GM23248 (cell line): ENCODE measurements around the gene TRERF1. TPM values are rescaled to one million over a fixed set of nuclear protein-coding genes. Genes with fewer than 3 reads are reported as not detected.

ENCODE experiments used
- DNase-seq: peaks from one replicate; pipeline ENCODE4 v3.0.0-alpha.2; 2015
- H2AFZ ChIP-seq: fragments of 200-600 bp; sonication (generic); 2 replicates; pipeline ENCODE4 v1.6.1; 2016; ENCODE audit warnings: antibody characterized with exemption
- H3F3A ChIP-seq: fragments of 200-600 bp; sonication (generic); 2 replicates; pipeline ENCODE4 v1.6.1; 2016; ENCODE audit warnings: mild to moderate bottlenecking, antibody characterized with exemption, mixed run types; ENCODE audit not compliant: insufficient read depth
- H3K27ac ChIP-seq: fragments of 200-600 bp; sonication (generic); 2 replicates; pipeline ENCODE4 v1.5.1; 2016; ENCODE audit warnings: mild to moderate bottlenecking
- H3K27me3 ChIP-seq: fragments of 200-600 bp; sonication (generic); replicated peaks from 2 replicates; pipeline ENCODE4 v1.6.1; 2016; ENCODE audit warnings: mild to moderate bottlenecking; ENCODE audit not compliant: insufficient read depth
- H3K36me3 ChIP-seq: fragments of 200-600 bp; sonication (generic); 2 replicates; pipeline ENCODE4 v1.6.1; 2016; ENCODE audit warnings: low read depth, mild to moderate bottlenecking
- H3K4me1 ChIP-seq: fragments of 200-600 bp; sonication (generic); 2 replicates; pipeline ENCODE4 v1.6.1; 2016; ENCODE audit warnings: mild to moderate bottlenecking; ENCODE audit not compliant: insufficient read depth
- H3K4me2 ChIP-seq: fragments of 200-600 bp; sonication (generic); one replicate; pipeline ENCODE4 v1.6.1; 2016; ENCODE audit warnings: mild to moderate bottlenecking; ENCODE audit not compliant: unreplicated experiment
- H3K4me3 ChIP-seq: fragments of 200-600 bp; sonication (generic); 2 replicates; pipeline ENCODE4 v1.5.1; 2016; ENCODE audit warnings: mild to moderate bottlenecking
- H3K79me2 ChIP-seq: fragments of 200-600 bp; sonication (generic); 2 replicates; pipeline ENCODE4 v1.6.1; 2016; ENCODE audit warnings: mild to moderate bottlenecking; ENCODE audit not compliant: insufficient read depth
- H3K9ac ChIP-seq: fragments of 200-600 bp; sonication (generic); 2 replicates; pipeline ENCODE4 v1.6.1; 2016; ENCODE audit warnings: mild to moderate bottlenecking
- H3K9me2 ChIP-seq: fragments of 200-600 bp; sonication (generic); 2 replicates; pipeline ENCODE4 v1.6.1; 2016; ENCODE audit warnings: mixed run types, mild to moderate bottlenecking, moderate library complexity; ENCODE audit not compliant: insufficient read depth
- H3K9me3 ChIP-seq: fragments of 200-600 bp; sonication (generic); one replicate; pipeline ENCODE4 v1.6.1; 2017; ENCODE audit warnings: low read depth
- H4K20me1 ChIP-seq: fragments of 200-600 bp; sonication (generic); 2 replicates; pipeline ENCODE4 v1.6.0; 2016; ENCODE audit not compliant: insufficient read depth
- EZH2 ChIP-seq: fragments of 200-600 bp; sonication (generic); IDR thresholded peaks from 2 replicates; pipeline ENCODE4 v1.6.1; 2018; ENCODE audit warnings: antibody characterized with exemption, mild to moderate bottlenecking; ENCODE audit not compliant: insufficient read depth, poor library complexity, severe bottlenecking
- EZH2phosphoT487 ChIP-seq: fragments of 200-600 bp; sonication (generic); IDR thresholded peaks from 2 replicates; pipeline ENCODE4 v1.6.1; 2018; ENCODE audit warnings: antibody characterized with exemption, moderate library complexity, mild to moderate bottlenecking, low read depth; ENCODE audit not compliant: insufficient read depth
- WGBS, 2 experiments: methylation state at CpG; one replicate each; pipeline ENCODE4 v1.1.6; 2015 to 2017; ENCODE audit warnings: low lambda C conversion rate in 2 of 2, low coverage in 1 of 2; ENCODE audit errors: missing lambda C conversion rate in 2 of 2; 5-methylcytosine and 5-hydroxymethylcytosine counted together
- in situ Hi-C: fragments of 300-500 bp; cut with MboI; formaldehyde crosslinking; loops from 2 replicates; pipeline ENCODE4 v1.15.0; 2020
- polyA plus RNA-seq: library from polyadenylated mRNA; unstranded; fragments of >200 nt; fragmentation: Nextera tagmentation; extraction: Ambion mirVana; gene quantifications from 2 replicates; pipeline ENCODE4 v1.2.1, GENCODE V29; 2016
- total RNA-seq: library from RNA; depleted of rRNA; stranded (reverse); fragments of >200 nt; shearing (Covaris generic); gene quantifications from 2 replicates; pipeline ENCODE4 v1.2.3, GENCODE V29; 2014

TRERF1 gene
- total and polyA plus RNA-seq, 2 experiments from 2014 or later: 2.7 to 3.1 TPM

DNA sequence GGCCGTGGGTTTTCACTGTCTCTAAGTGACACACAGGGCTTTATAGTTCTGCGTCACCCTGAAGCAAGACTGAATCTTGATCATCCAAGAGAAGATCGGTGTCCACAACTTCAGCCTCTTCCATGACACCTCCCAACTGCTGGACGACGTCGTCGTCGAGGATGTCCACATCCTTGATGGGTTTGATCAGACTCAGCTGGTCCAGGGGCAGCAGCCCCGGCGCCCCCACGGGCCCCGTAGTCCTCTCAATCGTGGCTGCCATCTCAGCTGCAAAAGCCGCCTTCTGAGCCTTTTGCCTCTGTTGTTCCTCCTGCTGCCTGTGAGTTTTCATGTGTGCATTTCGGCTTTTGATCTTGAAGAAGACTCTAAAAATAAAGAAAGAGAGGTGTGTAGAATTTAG lies 223.4 kb downstream of the TRERF1 start:
- in situ Hi-C loops: no loop called here
- H3K9me2 ChIP-seq: no peaks in the 10 kb centered on the region

DNA sequence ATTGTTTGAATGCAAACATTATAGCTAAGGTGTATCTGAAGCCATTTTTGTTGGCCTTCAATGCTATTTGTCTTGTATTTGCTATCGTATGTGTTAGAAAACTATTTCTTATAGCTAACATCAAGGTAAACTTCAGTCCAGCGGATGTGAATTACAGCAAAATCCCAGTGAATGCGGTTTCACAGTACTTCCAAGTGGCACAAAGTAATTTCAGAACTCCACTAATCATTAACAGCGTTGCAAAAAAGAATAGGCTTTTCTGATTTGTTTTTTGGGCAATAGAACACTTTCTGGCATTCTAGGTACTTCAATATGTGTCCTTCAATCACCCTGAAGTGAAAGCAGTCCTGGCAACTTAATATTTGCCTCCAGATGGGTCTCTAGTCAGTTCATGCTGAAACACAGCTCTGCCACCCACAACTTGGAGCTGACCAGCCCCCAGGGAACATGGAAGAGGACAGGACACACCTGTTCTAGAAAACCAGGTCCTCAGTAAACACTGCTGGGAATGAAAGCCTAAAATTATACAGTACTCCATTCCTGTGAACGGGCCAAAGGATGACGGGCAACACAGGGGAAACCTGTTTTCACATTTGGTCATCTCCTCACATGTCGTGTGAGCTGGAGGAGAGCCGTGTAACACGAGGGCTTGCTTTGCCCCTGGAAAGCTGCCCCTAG lies 224.4 kb downstream of the TRERF1 start:
- Histone ChIP-seq H3K79me2 (no peaks in the 10 kb centered on the region), H4K20me1 (no peaks in the 10 kb centered on the region), H3K9me3 (no peaks in the 10 kb centered on the region), H3K4me1 (peaks cover 35% of the 10 kb centered on the region), H3F3A (peaks cover 36% of the 10 kb centered on the region), H3K9me2 (no peaks in the 10 kb centered on the region), H3K27me3 (no peaks in the 10 kb centered on the region), H3K27ac (peak overlapping the region; percentile 90), H3K4me2 (peak overlapping the region; percentile 82), H3K9ac (peak overlapping the region; percentile 59; the same call in 1 of the 2 replicates), H3K4me3 (peak overlapping the region; percentile 13; the same call in 1 of the 2 replicates), H3K36me3 (no peaks in the 10 kb centered on the region), H2AFZ (peak overlapping the region; percentile 11; the same call in 1 of the 2 replicates)
- TF ChIP-seq EZH2 (no peak), EZH2phosphoT487 (no peak)
- in situ Hi-C loops: no loop called here
- no peak for DNase-seq
- WGBS, 2 experiments: 99% methylated on average over 9 of the region's 9 CpGs

More for the DNA sequence above, 223.4 kb downstream of the TRERF1 start:
- no peak overlapping the region for H3K9ac ChIP-seq
- H3K27me3 ChIP-seq: no peaks in the 10 kb centered on the region
- H4K20me1 ChIP-seq: no peaks in the 10 kb centered on the region
- no peaks in the 10 kb centered on the region for H3K79me2 ChIP-seq
- H3K4me2 ChIP-seq: no peak overlapping the region
- H3K4me1 ChIP-seq: peaks cover 35% of the 10 kb centered on the region
- no peak for DNase-seq
- H2AFZ ChIP-seq: no peak overlapping the region
- TF ChIP-seq EZH2phosphoT487 (no peak), EZH2 (no peak)
- H3K9me3 ChIP-seq: no peaks in the 10 kb centered on the region
- H3K4me3 ChIP-seq: no peak overlapping the region
- peaks cover 36% of the 10 kb centered on the region for H3F3A ChIP-seq
- 95 to 96% methylated on average over 15 of the region's 15 CpGs for WGBS, 2 experiments
- no peak overlapping the region for H3K27ac ChIP-seq
- H3K36me3 ChIP-seq: no peaks in the 10 kb centered on the region

DNA sequence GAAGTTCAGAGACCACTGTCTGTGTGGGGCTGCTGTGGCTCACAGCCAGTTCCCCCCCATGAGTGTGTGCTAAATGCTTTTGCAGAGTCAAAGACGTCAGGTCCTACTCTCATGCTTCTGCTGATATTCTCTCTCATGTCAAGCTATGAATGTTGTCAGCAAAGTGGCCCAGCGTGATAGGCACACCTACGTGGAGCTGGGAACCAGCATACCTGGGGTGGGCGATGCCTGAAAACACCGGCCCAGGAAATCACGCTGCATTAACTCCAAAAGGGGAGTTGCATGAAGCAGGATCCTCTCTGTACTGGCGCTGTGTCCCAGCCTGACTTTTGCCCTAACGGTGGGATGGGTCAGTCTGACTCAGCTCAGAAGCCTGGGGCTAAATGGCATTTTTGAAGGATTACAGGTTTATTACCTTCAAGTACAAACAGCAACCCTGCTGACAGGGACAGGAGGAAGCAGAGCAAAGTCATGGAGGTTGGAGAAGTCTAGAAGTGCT lies 225.0 kb downstream of the TRERF1 start:
- H3F3A ChIP-seq: peaks cover 32% of the 10 kb centered on the region
- H3K4me2 ChIP-seq: peak overlapping the region; percentile 82
- in situ Hi-C loops: no loop called here
- no peaks in the 10 kb centered on the region for H3K36me3 ChIP-seq
- WGBS, 2 experiments: 47 to 50% methylated on average over 8 of the region's 8 CpGs
- H3K27ac ChIP-seq: peak overlapping the region; percentile 90
- H3K4me3 ChIP-seq: peak overlapping the region; percentile 13
- H4K20me1 ChIP-seq: no peaks in the 10 kb centered on the region
- H3K27me3 ChIP-seq: no peaks in the 10 kb centered on the region
- no peaks in the 10 kb centered on the region for H3K79me2 ChIP-seq
- no peak for TF ChIP-seq EZH2phosphoT487
- no peak for TF ChIP-seq EZH2
- peak overlapping the region; percentile 11 for H2AFZ ChIP-seq
- H3K9ac ChIP-seq: peak overlapping the region; percentile 59
- no peaks in the 10 kb centered on the region for H3K9me3 ChIP-seq
- H3K9me2 ChIP-seq: no peaks in the 10 kb centered on the region
- peak; percentile 76 for DNase-seq
- peaks cover 35% of the 10 kb centered on the region for H3K4me1 ChIP-seq

DNA sequence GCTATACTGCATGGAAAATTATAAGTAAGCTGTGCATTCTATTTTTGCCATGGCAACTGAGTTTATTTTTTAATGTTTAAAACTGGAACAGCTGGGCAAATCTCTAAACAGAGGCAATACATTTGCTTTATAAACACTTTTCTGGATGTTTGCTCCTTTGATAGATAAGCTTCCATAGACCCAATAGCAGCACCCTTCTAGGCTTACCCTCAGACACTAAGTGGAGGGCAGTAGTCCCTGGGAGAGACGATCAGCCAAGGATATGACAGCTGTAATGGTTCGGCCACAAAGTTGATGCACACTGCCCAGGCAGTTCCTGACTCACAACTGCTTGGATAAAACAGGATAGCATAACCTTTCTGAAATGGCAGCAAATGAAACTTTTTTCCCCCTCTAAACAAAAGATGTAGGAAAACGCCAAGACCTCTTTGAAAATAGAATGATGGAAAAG lies 225.5 kb downstream of the TRERF1 start:
- H3F3A ChIP-seq: peaks cover 32% of the 10 kb centered on the region
- WGBS, 2 experiments: 19 to 27% methylated on average over 3 of the region's 3 CpGs
- in situ Hi-C loops: no loop called here

More for the DNA sequence above, 225.5 kb downstream of the TRERF1 start:
- peak overlapping the region; percentile 82 for H3K4me2 ChIP-seq
- peak overlapping the region; percentile 90 for H3K27ac ChIP-seq
- H3K79me2 ChIP-seq: no peaks in the 10 kb centered on the region
- DNase-seq: peak; percentile 84
- H3K9me3 ChIP-seq: no peaks in the 10 kb centered on the region
- no peaks in the 10 kb centered on the region for H3K27me3 ChIP-seq
- H3K36me3 ChIP-seq: no peaks in the 10 kb centered on the region
- H3K9me2 ChIP-seq: no peaks in the 10 kb centered on the region
- peak overlapping the region; percentile 13; the same call in 1 of the 2 replicates for H3K4me3 ChIP-seq
- H2AFZ ChIP-seq: peak overlapping the region; percentile 11
- H3K9ac ChIP-seq: peak overlapping the region; percentile 59
- peaks cover 35% of the 10 kb centered on the region for H3K4me1 ChIP-seq
- H4K20me1 ChIP-seq: no peaks in the 10 kb centered on the region
- no peak for TF ChIP-seq EZH2phosphoT487
- no peak for TF ChIP-seq EZH2
